BLaER1 (cell line): ENCODE measurements around the gene UBE4B.

Source experiments
- H3K27ac ChIP-seq: shearing (Covaris generic); formaldehyde crosslinking; 2 replicates; pipeline ENCODE4 v1.8.1; 2022
- H3K27me3 ChIP-seq: shearing (Covaris generic); formaldehyde crosslinking; 2 replicates; pipeline ENCODE4 v1.8.1; 2022
- H3K36me3 ChIP-seq: shearing (Covaris generic); formaldehyde crosslinking; 2 replicates; pipeline ENCODE4 v1.8.1; 2022
- H3K4me1 ChIP-seq: shearing (Covaris generic); formaldehyde crosslinking; 2 replicates; pipeline ENCODE4 v1.8.1; 2022
- H3K4me2 ChIP-seq: shearing (Covaris generic); formaldehyde crosslinking; 2 replicates; pipeline ENCODE4 v1.8.1; 2022
- H3K4me3 ChIP-seq: shearing (Covaris generic); formaldehyde crosslinking; 2 replicates; pipeline ENCODE4 v1.8.1; 2022
- H3K9ac ChIP-seq: shearing (Covaris generic); formaldehyde crosslinking; 2 replicates; pipeline ENCODE4 v1.8.1; 2022
- H3K9me3 ChIP-seq: shearing (Covaris generic); formaldehyde crosslinking; 2 replicates; pipeline ENCODE4 v1.8.1; 2022
- H4K20me1 ChIP-seq: shearing (Covaris generic); formaldehyde crosslinking; 2 replicates; pipeline ENCODE4 v1.8.1; 2022
- Cebpa-rat ChIP-seq: shearing (Covaris generic); IDR thresholded peaks from 2 replicates; pipeline ENCODE4 v1.8.1; 2022

UBE4B gene

GRCh38 chr1:10132852-10133251, 100.1 kb downstream of the UBE4B start:
- no peak overlapping the region for H3K4me3 ChIP-seq
- H3K9ac ChIP-seq: no peak overlapping the region
- H3K27me3 ChIP-seq: no peaks in the 10 kb centered on the region
- H3K27ac ChIP-seq: no peak overlapping the region
- H4K20me1 ChIP-seq: no peaks in the 10 kb centered on the region
- no peaks in the 10 kb centered on the region for H3K4me1 ChIP-seq
- no peak overlapping the region for H3K4me2 ChIP-seq
- no peaks in the 10 kb centered on the region for H3K9me3 ChIP-seq
- TF ChIP-seq Cebpa-rat: no peak
- H3K36me3 ChIP-seq: peaks cover 93% of the 10 kb centered on the region

- H3K4me2 ChIP-seq: no peak overlapping the region
- H3K36me3 ChIP-seq: peaks cover 83% of the 10 kb centered on the region
- H3K27ac ChIP-seq: no peak overlapping the region
- H3K4me3 ChIP-seq: no peak overlapping the region
- H3K4me1 ChIP-seq: no peaks in the 10 kb centered on the region
- no peak for TF ChIP-seq Cebpa-rat
- H3K9me3 ChIP-seq: no peaks in the 10 kb centered on the region
- no peaks in the 10 kb centered on the region for H4K20me1 ChIP-seq
- no peaks in the 10 kb centered on the region for H3K27me3 ChIP-seq
- H3K9ac ChIP-seq: no peak overlapping the region
Measured at GRCh38 chr1:10140981-10141380, 108.2 kb downstream of the UBE4B start.

GRCh38 chr1:10143961-10144485, 111.3 kb downstream of the UBE4B start:
- H3K4me2 ChIP-seq: no peak overlapping the region
- H3K36me3 ChIP-seq: peaks cover 74% of the 10 kb centered on the region
- no peaks in the 10 kb centered on the region for H3K27me3 ChIP-seq
- TF ChIP-seq Cebpa-rat: no peak
- no peak overlapping the region for H3K9ac ChIP-seq
- H3K27ac ChIP-seq: no peak overlapping the region
- no peaks in the 10 kb centered on the region for H3K4me1 ChIP-seq
- H3K4me3 ChIP-seq: no peak overlapping the region
- no peaks in the 10 kb centered on the region for H4K20me1 ChIP-seq
- no peaks in the 10 kb centered on the region for H3K9me3 ChIP-seq

- Histone ChIP-seq H3K4me2 (no peak overlapping the region), H3K27ac (no peak overlapping the region), H3K9ac (no peak overlapping the region), H3K36me3 (peaks cover 63% of the 10 kb centered on the region), H3K4me1 (no peaks in the 10 kb centered on the region), H3K27me3 (no peaks in the 10 kb centered on the region), H3K4me3 (no peak overlapping the region), H4K20me1 (no peaks in the 10 kb centered on the region), H3K9me3 (no peaks in the 10 kb centered on the region)
- no peak for TF ChIP-seq Cebpa-rat
Measured at GRCh38 chr1:10146391-10146790, 113.6 kb downstream of the UBE4B start.

GRCh38 chr1:10149231-10149630, 116.5 kb downstream of the UBE4B start:
- H4K20me1 ChIP-seq: no peaks in the 10 kb centered on the region
- TF ChIP-seq Cebpa-rat: no peak
- peaks cover 64% of the 10 kb centered on the region for H3K36me3 ChIP-seq
- H3K27me3 ChIP-seq: no peaks in the 10 kb centered on the region
- no peaks in the 10 kb centered on the region for H3K9me3 ChIP-seq
- no peak overlapping the region for H3K4me3 ChIP-seq
- no peak overlapping the region for H3K27ac ChIP-seq
- H3K4me1 ChIP-seq: no peaks in the 10 kb centered on the region
- no peak overlapping the region for H3K4me2 ChIP-seq
- H3K9ac ChIP-seq: no peak overlapping the region

- TF ChIP-seq Cebpa-rat: no peak
- Histone ChIP-seq H3K36me3 (peaks cover 52% of the 10 kb centered on the region), H4K20me1 (no peaks in the 10 kb centered on the region), H3K27ac (no peak overlapping the region), H3K9me3 (no peaks in the 10 kb centered on the region), H3K9ac (no peak overlapping the region), H3K4me1 (no peaks in the 10 kb centered on the region), H3K4me3 (no peak overlapping the region), H3K27me3 (no peaks in the 10 kb centered on the region), H3K4me2 (no peak overlapping the region)
Measured at GRCh38 chr1:10152709-10153284, 120.0 kb downstream of the UBE4B start.

- Histone ChIP-seq H3K9ac (no peak overlapping the region), H3K36me3 (peaks cover 63% of the 10 kb centered on the region), H3K4me1 (no peaks in the 10 kb centered on the region), H3K27ac (no peak overlapping the region), H3K4me2 (no peak overlapping the region), H3K9me3 (no peaks in the 10 kb centered on the region), H3K4me3 (no peak overlapping the region), H3K27me3 (no peaks in the 10 kb centered on the region), H4K20me1 (no peaks in the 10 kb centered on the region)
- TF ChIP-seq Cebpa-rat: no peak
Measured at GRCh38 chr1:10155087-10155712, 122.4 kb downstream of the UBE4B start.

- TF ChIP-seq Cebpa-rat: no peak
- Histone ChIP-seq H3K27ac (no peak overlapping the region), H3K36me3 (peaks cover 73% of the 10 kb centered on the region)
Measured at GRCh38 chr1:10160173-10160572, 127.4 kb downstream of the UBE4B start.

GRCh38 chr1:10160907-10161490, 128.2 kb downstream of the UBE4B start:
- Histone ChIP-seq H3K9me3 (no peaks in the 10 kb centered on the region), H3K36me3 (peaks cover 75% of the 10 kb centered on the region), H3K27me3 (no peaks in the 10 kb centered on the region), H3K4me3 (no peak overlapping the region), H3K9ac (no peak overlapping the region), H3K27ac (no peak overlapping the region), H3K4me2 (no peak overlapping the region), H3K4me1 (peaks cover 7% of the 10 kb centered on the region; the same call in 1 of the 2 replicates), H4K20me1 (no peaks in the 10 kb centered on the region)
- no peak for TF ChIP-seq Cebpa-rat

More at GRCh38 chr1:10160173-10160572, 127.4 kb downstream of the UBE4B start:
- no peaks in the 10 kb centered on the region for H3K27me3 ChIP-seq
- H3K4me1 ChIP-seq: peaks cover 7% of the 10 kb centered on the region; the same call in 1 of the 2 replicates
- H3K4me3 ChIP-seq: no peak overlapping the region
- H3K9ac ChIP-seq: no peak overlapping the region
- no peak overlapping the region for H3K4me2 ChIP-seq
- no peaks in the 10 kb centered on the region for H3K9me3 ChIP-seq
- H4K20me1 ChIP-seq: no peaks in the 10 kb centered on the region
